ENCODE measurements around the gene BCAP29.
"Not testable (repeated sequence)": the region's sequence is repeated elsewhere in the genome, so short reads cannot be mapped to it uniquely, and the experiment has no call there.

BCAP29 gene

DNA sequence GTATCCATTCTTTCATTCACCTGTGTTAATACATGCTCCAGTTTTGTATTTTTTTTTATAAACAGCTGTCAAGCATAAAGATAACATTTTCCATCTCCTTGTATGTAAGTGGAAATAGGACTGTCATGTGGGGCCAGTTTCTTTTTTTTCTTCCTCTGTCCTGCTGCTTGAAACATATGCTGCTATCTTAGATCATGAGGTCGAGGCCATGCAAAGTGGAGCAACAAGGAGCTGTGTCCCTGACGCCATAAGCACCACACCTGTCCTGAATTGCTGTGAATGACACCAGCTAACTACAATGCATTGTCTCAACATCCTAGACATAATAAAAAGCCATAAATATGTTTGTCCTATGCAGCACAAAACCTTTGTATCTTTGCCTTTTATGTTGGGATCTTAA is 42.8 kb downstream of the BCAP29 start:
- DNase-seq (ENCODE audit: low read depth): no peak

DNA sequence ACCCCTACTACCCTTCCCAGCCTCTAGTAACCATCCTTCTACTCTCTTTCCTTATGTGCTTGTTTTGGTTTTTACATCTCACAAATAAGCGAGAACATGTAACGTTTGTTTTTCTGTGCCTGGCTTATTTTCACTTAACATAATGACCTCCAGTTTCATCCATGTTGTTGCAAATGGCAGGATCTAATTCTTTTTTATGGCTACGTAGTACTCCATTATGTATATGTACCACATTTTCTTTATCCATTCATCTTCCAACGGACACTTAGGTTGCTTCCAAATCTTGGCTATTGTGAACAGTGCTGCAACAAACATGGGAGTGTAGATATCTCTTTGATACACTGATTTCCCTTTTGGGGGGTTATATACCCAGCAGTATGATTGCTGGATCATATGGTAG is 47.0 kb downstream of the BCAP29 start:
- no peak for DNase-seq (ENCODE audit: low read depth)

DNA sequence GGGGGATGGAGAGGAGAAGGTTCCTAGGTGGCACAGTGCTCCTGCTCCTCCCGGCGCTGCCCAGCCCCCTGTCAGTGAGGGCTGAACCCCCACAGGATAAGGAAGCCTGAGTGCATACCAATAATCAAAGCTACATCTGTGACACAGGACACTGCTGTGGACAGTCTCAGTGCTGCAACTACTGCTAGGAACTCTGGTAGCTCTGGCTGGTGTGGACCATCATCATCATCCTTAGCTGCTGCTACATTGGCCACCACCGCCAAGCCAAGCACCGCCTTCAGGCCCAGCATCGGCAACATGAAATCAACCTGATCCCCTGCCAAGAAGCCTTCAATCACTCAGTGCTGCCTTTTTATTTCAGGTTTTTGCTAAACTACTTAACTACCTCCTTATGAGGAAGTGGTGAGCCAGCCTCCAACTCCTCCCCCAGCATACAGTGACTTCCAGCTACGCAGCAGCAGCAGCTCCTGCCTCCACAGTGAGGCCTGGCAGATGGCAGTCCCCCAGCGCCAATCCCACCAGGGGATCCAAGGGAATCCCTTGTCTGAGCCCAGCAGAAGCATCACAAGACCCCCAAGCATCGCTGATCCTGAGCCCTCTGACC is 48.5 kb downstream of the BCAP29 start:
- DNase-seq (ENCODE audit: low read depth): no peak

DNA sequence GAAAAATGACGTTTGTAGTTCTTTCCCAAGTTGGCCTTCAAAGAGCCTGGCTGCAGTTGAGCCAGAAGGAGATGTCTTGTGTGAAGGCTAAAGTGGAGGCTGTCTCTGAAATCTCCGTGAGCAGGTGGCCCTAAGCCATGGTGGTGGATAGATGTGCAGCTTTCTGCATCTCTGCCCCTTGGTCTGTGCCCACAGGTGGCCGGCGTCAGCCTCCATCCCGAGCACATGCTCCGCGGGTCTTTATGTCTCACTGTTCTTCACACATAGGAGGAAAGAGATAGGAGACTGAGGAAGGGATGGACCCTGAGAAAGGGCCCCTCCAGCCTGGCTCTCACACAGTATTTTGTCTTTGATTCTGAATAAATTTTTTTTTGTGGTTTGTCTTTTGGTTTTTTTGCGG is 50.3 kb downstream of the BCAP29 start:
- DNase-seq (ENCODE audit: low read depth): no peak

DNA sequence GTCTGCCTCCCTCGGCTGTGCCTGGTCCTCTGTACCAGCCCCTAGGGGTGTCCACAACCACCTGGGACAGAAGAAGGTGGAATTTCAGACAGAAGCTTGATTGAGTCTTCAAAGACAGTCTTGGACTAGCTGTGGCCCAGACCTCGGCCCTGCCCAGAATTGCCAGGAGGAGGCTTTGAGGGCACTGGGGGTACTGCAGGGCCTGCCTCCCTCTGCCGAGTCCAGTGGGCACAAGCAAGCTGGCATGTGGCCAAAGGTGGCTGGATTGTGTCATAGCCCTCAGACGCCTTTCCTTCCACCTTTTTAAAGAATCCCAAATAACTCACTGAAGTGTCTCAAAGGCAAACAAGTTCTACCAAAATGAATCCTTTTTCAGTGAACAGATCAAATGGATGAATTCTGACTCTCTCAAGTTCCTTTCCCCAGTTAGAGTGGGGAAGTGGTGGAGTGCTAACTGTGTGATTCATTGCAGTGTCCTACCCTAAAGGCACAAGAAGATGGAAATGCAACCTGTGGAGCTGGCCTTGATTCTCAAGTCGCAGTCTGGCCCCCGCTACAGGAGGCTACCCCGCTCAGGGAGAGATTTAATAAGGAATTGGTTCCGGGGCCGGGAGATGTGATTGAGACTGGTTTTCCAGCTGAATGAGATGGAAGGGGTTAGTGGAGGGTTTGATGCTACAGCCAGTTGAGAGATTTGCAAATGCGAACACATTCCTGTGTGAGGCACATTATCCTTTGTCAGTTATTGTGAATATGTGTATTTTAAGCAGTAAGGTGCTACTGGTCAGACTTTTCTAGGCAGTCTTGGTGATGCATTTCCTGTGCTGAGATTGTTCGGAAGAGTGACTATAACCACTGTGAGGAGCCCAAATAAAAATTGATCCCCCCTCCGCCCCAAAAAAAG is 51.8 kb downstream of the BCAP29 start:
- no peak for DNase-seq (ENCODE audit: low read depth)

DNA sequence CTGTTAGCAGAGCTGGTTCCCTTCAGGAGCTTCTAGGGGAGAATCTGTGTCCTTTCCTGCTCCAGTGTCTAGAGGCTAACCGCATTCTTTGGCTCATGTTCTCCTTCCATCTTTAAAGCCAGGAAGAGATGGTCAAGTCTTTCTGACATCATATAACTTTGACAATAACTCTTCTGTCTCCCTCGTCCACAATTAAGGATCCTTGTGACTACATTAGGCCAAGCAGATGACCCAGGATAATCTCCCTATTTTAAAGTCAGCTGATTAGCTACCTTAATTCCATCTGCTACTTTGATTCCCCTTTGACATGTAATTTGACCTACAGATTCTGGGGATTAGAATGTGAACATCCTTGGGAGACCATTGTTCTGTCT is 52.4 kb downstream of the BCAP29 start:
- no peak for DNase-seq (ENCODE audit: low read depth)

DNA sequence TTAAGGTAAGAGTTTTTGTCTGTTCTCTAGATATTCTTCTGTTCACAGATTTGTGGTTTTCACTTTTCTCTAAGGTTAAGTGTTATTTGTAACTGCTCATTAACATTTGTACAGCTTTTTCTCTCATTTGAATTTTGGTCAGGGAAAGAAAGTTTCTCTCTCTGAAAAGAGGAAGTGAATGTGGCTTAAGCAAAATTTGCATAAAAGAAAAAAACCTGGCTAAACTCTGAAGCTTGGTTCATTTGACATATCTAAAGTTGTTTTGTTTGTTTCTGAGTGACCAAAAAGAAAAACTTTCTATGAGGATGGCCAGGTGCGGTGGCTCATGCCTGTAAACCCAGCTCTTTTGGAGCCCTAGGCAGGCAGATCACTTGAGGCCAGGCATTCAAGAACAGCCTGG is 58.5 kb downstream of the BCAP29 start:
- DNase-seq (ENCODE audit: low read depth): no peak

DNA sequence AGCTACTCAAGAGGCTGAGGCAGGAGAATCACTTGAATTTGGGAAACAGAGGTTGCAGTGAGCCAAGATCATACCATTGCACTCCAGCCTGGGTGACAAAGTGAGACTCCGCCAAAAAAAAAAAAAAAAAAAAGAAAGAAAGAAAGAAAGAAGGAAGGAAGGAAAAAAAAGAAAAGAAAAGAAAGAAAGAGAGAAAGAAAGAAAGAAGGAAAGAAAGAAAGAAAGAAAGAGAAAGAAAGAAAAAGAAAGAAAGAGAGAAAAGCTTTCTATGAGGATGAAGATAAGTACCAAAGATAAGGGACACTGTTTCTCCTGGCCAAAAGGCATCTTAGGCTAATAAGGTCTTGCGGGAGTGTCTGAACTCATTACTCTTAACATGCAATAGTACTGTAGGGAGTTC is 59.0 kb downstream of the BCAP29 start:
- DNase-seq (ENCODE audit: low read depth): not testable (repeated sequence)

DNA sequence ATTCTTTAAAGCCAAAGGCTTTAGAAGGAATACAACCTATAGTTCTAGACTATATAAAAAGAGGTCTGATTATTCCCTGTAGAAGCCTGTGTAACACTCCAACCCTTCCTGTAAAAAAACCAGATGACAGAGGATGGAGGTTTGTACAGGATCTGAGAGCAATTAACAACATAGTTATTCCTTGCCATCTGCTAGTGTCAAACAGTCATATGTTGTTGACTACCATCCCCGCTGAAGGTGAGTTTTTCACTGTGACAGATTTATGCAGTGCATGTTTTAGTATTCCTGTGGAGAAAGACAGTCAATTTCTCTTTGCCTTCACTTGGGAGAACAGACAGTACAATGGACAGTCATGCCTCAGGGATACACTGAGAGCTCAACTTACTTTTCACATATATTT is 61.6 kb downstream of the BCAP29 start:
- no peak for DNase-seq (ENCODE audit: low read depth)

DNA sequence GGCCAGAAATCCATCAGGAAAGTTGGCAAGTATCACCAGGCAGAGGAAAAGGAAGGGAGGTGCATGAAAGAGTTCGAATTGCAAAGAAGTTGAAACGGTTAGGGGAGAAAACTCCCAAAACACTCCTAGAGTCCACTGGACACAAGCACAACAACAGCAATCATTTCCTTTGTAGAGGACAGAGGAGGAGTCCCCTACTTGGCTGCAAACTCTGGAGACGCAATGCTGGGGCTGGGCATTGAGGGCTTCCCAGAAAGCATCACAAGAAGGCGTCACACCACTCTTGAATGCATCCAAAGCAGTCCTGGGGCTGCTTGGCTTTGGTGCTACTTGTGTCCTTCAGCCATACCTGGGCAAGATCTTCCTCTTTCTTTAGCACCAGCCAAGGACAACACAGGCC is 62.5 kb downstream of the BCAP29 start:
- no peak for DNase-seq (ENCODE audit: low read depth)

DNA sequence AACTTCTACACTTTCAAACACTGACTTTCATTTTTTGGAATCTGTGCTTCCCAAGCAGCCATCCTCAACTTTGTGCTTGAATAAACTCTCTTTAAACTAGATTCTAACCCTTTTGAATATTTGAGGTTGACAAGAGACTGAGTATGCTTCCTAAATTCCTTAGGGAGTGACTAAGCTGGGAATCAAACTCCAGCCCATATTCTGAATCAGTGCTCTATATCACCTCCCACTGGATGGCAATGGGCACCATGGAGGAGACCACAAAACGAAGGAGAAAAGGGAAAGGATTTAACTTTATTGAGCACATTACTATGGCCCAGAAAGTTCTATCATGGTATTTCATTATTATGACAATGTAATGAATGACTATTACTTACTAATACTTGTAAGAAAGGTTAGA is 63.4 kb downstream of the BCAP29 start:
- no peak for DNase-seq (ENCODE audit: low read depth)

DNA sequence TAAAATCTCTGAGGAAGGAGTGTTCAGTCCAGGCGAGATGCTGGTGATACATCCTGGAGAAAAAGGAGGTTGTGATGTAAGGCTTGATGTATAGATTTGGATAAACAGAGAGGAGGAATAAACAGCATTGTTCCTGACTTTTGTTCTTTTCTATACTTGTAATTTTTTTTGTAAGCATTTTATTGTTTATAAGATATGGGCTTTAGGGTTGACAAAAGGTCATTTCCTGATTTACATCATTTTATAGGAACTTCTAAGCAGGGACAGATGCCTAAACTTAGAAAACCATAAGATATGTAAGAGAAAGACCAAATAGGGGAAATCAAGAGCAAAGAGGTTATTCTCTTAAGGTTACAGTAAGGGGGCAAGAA is 63.9 kb downstream of the BCAP29 start:
- DNase-seq (ENCODE audit: low read depth): no peak

DNA sequence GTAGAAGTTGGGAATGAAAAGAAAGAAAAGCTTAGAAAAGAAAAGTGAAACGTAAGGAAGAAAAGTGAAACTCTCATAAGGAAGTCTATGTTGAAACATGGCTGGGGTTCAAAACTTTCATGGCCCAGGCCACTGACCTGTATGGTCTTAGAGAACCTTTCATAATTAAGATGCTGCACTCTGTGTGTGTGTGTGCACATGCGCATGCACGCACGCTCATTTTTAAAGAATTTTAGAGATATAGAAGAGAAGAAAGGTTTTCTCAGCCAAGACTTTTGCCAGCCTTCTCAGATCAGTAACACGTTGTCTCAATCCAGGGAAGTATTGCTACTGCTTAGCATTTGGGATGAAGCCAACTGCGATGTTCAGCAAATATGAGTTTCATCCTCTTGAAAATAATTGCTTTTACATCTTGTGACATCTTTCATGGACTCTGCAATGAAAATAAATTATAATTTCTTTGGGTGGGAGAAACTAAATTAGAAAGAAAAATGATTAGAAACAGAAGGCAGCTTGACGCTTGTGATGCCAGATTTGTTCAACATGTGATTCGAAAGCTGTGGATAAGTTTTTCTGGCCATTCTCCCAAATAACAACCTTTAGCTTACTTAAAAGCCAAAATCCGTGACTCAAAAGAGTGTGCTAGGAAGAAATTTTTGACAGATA is 64.4 kb downstream of the BCAP29 start:
- DNase-seq (ENCODE audit: low read depth): peak; percentile 17

DNA sequence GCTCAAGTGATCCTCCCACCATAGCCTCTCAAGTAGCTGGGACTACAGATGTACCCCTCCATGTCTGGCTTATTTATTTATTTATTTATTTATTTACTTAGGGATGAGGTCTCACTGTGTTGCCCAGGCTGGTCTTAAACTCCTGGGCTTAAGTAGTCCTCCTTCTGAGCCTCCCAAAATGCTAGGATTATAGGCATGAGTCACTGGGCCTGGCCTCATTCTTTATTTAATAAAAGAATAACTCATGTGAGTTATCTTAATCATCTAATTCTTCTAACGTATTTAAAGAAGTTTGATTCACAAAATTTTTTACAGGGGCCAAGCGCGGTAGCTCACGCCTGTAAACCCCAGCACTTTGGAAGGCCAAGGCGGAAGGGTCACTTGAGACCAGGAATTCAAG is 72.6 kb downstream of the BCAP29 start:
- DNase-seq (ENCODE audit: low read depth): no peak

DNA sequence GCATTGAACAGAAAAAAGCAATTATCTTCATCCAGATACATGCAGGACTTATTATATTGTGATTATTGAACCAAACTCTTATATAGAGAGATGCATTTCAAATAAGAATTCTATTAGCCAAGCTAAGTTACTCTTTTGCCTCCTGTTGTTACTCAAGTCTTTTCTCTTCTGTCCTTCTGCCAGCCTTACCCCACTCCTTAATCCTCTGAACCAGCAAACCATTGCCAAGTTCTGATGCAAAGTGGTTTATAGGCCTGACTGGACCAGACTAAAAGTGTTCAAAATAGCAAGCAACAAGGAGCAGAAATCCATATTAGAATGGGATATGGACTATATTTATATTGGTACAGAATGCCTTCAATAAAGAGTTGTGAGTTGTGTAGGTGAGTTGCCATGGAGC is 78.4 kb downstream of the BCAP29 start:
- peak; percentile 9 for DNase-seq (ENCODE audit: low read depth)

DNA sequence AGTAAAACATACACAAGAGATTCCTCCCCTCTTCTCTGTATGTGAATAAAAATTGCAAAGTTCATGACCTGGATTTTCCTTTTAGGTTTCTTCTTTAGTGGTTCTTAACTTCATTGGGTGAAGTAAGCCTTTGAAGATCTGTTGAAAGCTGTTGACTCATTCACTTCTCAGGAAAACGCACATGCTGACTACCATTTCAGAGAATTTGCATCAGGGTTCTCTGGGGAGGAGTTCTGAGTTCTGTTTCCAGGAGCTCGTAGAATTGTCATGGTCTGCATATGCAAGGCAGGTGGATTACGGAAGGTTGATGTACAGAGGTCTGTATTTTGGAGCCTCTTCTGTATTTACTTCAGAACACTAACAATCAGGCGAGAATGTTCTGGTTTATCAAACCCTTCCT is 79.6 kb downstream of the BCAP29 start:
- DNase-seq (ENCODE audit: low read depth): peak; percentile 49

DNA sequence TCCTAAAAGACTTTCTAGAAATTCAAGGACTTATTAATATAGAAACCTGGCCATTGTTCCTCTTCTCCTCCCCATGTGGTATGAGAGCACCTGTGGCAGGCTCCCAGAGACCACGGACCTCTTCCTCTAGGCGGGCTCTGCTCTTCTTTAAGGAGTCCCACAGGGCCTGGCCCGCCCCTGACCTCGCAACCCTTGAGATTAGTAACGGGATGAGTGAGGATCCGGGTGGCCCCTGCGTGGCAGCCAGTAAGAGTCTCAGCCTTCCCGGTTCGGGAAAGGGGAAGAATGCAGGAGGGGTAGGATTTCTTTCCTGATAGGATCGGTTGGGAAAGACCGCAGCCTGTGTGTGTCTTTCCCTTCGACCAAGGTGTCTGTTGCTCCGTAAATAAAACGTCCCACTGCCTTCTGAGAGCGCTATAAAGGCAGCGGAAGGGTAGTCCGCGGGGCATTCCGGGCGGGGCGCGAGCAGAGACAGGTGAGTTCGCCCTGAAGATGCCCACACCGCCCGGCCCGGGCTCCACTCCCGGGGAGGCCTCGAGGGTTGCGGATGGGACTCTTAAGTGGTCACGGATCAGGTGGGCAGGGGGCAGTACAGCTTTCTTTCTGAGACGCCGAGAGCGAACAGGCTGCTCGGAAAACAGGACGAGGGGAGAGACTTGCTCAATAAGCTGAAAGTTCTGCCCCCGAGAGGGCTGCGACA is 80.5 kb downstream of the BCAP29 start, which contains the start of gene SLC26A4:
TSS of gene SLC26A4 (plus strand) at position 448 of the 700 bp plus-strand sequence. CDS start 814 bp downstream, outside the sequence.
- DNase-seq (ENCODE audit: low read depth): no peak

DNA sequence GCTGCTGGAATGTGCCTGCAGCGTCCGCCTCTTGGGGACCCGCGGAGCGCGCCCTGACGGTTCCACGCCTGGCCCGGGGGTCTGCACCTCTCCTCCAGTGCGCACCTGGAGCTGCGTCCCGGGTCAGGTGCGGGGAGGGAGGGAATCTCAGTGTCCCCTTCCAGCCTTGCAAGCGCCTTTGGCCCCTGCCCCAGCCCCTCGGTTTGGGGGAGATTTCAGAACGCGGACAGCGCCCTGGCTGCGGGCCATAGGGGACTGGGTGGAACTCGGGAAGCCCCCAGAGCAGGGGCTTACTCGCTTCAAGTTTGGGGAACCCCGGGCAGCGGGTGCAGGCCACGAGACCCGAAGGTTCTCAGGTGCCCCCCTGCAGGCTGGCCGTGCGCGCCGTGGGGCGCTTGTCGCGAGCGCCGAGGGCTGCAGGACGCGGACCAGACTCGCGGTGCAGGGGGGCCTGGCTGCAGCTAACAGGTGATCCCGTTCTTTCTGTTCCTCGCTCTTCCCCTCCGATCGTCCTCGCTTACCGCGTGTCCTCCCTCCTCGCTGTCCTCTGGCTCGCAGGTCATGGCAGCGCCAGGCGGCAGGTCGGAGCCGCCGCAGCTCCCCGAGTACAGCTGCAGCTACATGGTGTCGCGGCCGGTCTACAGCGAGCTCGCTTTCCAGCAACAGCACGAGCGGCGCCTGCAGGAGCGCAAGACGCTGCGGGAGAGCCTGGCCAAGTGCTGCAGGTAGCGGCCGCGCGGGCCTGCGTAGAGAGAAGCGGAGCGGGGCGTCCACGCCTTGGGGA is 81.2 kb downstream of the BCAP29 start:
- no peak for DNase-seq (ENCODE audit: low read depth)

DNA sequence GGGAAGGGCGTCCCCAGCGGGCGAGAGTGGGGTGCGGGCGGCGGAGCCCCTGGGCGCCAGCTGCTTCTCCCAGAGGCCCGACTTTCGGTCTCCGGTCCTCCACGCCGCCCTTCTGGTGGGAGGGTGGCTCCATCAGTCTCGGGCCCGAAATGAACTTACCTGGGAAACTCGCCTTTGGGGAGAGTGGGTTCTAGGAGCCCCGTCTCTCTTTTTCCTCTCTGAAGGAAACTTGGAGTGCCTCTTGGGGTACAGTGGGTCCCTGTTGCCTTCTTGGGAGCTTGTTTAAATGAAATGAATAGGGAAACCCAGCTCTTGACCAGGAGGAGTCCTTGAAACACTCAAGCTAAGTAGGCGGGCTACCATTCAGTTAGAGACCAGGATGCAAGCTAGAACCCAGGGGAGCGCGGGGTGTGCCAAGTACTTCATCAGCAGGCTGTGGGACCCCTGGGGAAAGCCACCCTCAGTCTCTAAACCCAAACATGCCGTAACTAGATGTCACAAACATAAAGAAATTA is 81.9 kb downstream of the BCAP29 start:
- no peak for DNase-seq (ENCODE audit: low read depth)

DNA sequence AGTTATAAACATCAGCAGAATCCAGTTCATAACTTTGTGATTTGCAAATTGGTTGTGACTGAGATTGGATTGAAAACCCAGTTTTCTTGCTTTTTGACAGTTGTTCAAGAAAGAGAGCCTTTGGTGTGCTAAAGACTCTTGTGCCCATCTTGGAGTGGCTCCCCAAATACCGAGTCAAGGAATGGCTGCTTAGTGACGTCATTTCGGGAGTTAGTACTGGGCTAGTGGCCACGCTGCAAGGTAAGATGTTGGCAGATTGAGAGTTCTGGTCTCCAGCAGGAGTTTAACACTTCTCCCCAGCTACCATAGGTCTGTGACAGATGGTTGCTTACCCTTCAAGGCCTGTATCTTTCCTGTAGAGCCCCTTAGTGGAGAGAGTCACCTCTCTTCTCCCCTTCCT is 83.2 kb downstream of the BCAP29 start:
- DNase-seq (ENCODE audit: low read depth): no peak

DNA sequence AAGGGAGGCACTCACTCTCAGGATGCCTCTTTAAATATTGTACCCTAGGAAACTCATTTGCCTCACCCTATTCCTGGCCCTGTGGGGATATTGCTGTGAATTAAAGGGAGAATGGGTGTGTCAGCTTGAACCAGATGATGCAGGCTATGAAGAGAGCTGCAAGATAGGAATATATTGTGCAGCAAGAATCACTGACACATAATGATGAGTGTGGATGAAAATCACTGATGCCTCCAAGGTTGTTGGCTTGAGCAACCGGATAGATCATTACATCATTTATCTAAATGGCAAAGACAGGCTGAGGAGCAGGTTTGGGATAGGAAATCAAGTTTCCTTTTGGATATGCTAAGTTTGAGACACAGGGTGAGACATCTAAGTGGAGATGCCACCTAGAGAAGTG is 86.7 kb downstream of the BCAP29 start:
- no peak for DNase-seq (ENCODE audit: low read depth)

DNA sequence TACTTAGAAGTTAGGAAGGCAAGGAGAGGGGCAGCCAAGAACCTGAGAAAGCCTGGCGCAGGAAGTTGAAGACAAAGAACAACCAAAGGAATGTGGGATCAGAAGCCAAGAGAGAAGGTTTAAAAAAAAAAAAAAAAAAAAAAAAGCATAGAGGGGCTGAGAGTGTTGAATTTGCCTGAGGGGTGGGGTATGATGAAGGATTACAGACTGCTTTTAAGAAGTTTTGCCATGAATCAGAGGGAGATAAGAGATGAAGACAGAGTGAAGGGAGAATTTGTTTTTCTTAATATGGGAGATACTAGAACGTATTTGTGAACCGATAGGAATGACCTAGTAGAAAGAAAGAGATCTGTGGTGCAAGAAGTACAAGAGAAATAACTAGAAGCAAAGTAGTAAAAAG is 87.3 kb downstream of the BCAP29 start:
- DNase-seq (ENCODE audit: low read depth): no peak

Measured in fibroblast of the conjunctiva (primary cell).